Heart left ventricle (tissue), 13 donors: ENCODE results near the gene COBL.

Source experiments
- POLR2A ChIP-seq, 2 donors: fragments of 450-650 bp; IDR thresholded peaks; one replicate each; pipeline ENCODE4 v1.6.1; 2017; ENCODE audit warnings: antibody characterized with exemption in 2 of 2, mild to moderate bottlenecking in 2 of 2, moderate library complexity in 2 of 2
- TF ChIP-seq, protein P1 (sequence below), 12 donors: fragments of 200-600 bp; sonication (generic) in 4 of 12; IDR thresholded peaks; one replicate each; pipeline versions ENCODE4 v1.5.0 to v1.8.0; 2018 to 2022; ENCODE audit warnings: antibody characterized with exemption in 12 of 12, mild to moderate bottlenecking in 5 of 12
- donor health status: ischemic (EF 13 %, LVEDD 7.1; RV severe dilation, severe dysfunction).
- donor health status: DM: no; HTN: yes; CAD: no.
- donor health status: DM: no; HTN: no; CAD: no.
- donor health status: ischemic (EF 25% LVEDD 6.9; RV normal size, moderate dysfunction).
- donor health status: ischemic (EF 25% LVEDD 5.7; RV mildly dilated, moderate dysfunction).
- donor health status: ischemic (EF 35%, LVEDD 5.7; RV mildly dilated, moderate dysfunction).
- donor health status: nonischemic (EF 11% LVEDD 7.7; RV severe dilation, severe dysfunction).
- donor health status: DM: yes; HTN: yes; CAD: no.
- donor health status: PGD.
- donor health status: ischemic (EF 29% LVEDD 5.4; RV normal size, mild dysfunction).
- donor health status: nonischemic (EF 23%, LVEDD 6.1; RV moderate dilation, normal function).

DNA sequence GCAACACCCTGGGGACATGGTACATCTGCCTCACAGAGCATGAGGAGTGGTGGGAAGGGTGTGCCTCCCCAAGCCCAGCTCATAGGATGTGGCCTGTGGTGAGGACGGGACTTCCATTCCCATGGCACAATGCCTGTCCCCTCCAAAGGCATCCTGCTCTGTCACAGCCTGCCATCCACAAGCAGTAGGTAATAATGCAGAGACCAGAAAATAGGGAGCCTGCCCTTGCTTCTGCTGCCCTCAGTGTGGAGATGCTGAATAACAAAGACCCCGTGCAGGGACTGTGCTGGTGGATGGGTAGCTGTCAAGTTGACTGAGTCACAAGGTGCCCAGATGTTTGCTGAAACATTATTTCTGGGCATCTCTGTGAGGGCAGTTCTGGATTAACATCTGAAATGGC lies 334.0 kb downstream of the COBL start:
- no peak for TF ChIP-seq POLR2A (IDR thresholded peaks at IDR 0.05)
- TF ChIP-seq, protein P1, sequence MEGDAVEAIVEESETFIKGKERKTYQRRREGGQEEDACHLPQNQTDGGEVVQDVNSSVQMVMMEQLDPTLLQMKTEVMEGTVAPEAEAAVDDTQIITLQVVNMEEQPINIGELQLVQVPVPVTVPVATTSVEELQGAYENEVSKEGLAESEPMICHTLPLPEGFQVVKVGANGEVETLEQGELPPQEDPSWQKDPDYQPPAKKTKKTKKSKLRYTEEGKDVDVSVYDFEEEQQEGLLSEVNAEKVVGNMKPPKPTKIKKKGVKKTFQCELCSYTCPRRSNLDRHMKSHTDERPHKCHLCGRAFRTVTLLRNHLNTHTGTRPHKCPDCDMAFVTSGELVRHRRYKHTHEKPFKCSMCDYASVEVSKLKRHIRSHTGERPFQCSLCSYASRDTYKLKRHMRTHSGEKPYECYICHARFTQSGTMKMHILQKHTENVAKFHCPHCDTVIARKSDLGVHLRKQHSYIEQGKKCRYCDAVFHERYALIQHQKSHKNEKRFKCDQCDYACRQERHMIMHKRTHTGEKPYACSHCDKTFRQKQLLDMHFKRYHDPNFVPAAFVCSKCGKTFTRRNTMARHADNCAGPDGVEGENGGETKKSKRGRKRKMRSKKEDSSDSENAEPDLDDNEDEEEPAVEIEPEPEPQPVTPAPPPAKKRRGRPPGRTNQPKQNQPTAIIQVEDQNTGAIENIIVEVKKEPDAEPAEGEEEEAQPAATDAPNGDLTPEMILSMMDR (IDR thresholded peaks at IDR 0.05) = peak in 1 of 12 donors; percentile 7
